Trophoblast cell (in vitro differentiated cells and primary cell): ENCODE data around the gene ETS1.

Experiments
- DNase-seq, 2 donors: peaks; one replicate each; pipeline ENCODE4 v3.0.0-alpha.2; 2016
- H2AFZ ChIP-seq: 2 replicates; pipeline ENCODE4 v1.6.1; 2013; ENCODE audit warnings: low read length, moderate library complexity, mild to moderate bottlenecking; ENCODE audit not compliant: insufficient read depth, poor library complexity
- H2AK5ac ChIP-seq: 2 replicates; pipeline ENCODE4 v1.6.1; 2013; ENCODE audit warnings: mild to moderate bottlenecking, low read length
- H2BK120ac ChIP-seq: 2 replicates; pipeline ENCODE4 v1.6.1; 2013; ENCODE audit warnings: low read length, mild to moderate bottlenecking, moderate library complexity; ENCODE audit not compliant: insufficient read depth, poor library complexity
- H2BK12ac ChIP-seq: 2 replicates; pipeline ENCODE4 v1.6.1; 2013; ENCODE audit warnings: mild to moderate bottlenecking, low read length, moderate library complexity
- H2BK5ac ChIP-seq: 2 replicates; pipeline ENCODE4 v1.6.1; 2013; ENCODE audit warnings: low read length, low read depth, moderate library complexity, mild to moderate bottlenecking; ENCODE audit not compliant: poor library complexity
- H3K14ac ChIP-seq: 2 replicates; pipeline ENCODE4 v1.6.1; 2013; ENCODE audit warnings: mild to moderate bottlenecking, low read length
- H3K18ac ChIP-seq: 2 replicates; pipeline ENCODE4 v1.6.1; 2013; ENCODE audit warnings: mild to moderate bottlenecking, low read length
- H3K23ac ChIP-seq: 2 replicates; pipeline ENCODE4 v1.6.1; 2013; ENCODE audit warnings: low read length
- H3K27ac ChIP-seq: 2 replicates; pipeline ENCODE4 v1.5.1; 2013; ENCODE audit warnings: low read depth, mild to moderate bottlenecking, inconsistent platforms, low read length, moderate library complexity
- H3K27me3 ChIP-seq: 2 replicates; pipeline ENCODE4 v1.6.1; 2013; ENCODE audit warnings: inconsistent platforms, mild to moderate bottlenecking, low read length, moderate library complexity; ENCODE audit not compliant: insufficient read depth
- H3K36me3 ChIP-seq, 2 experiments: 1 replicate in 1 of 2; 2 replicates in 1 of 2; pipeline ENCODE4 v1.6.1; 2013; ENCODE audit warnings: low read length in 2 of 2, mild to moderate bottlenecking in 2 of 2, moderate library complexity in 1 of 2; ENCODE audit not compliant: insufficient read depth in 2 of 2, control insufficient read depth in 1 of 2
- H3K4ac ChIP-seq: 2 replicates; pipeline ENCODE4 v1.6.1; 2013; ENCODE audit warnings: low read depth, mild to moderate bottlenecking, low read length, moderate library complexity
- H3K4me1 ChIP-seq, 2 experiments: 1 replicate in 1 of 2; 2 replicates in 1 of 2; pipeline ENCODE4 v1.6.1; 2013; ENCODE audit warnings: low read length in 2 of 2, mild to moderate bottlenecking in 2 of 2, moderate library complexity in 1 of 2; ENCODE audit not compliant: insufficient read depth in 2 of 2, control insufficient read depth in 1 of 2
- H3K4me2 ChIP-seq: 2 replicates; pipeline ENCODE4 v1.6.1; 2013; ENCODE audit warnings: inconsistent platforms, mild to moderate bottlenecking, low read length, moderate library complexity
- H3K4me3 ChIP-seq: 2 replicates; pipeline ENCODE4 v1.5.1; 2013; ENCODE audit warnings: mild to moderate bottlenecking, low read depth, low read length, inconsistent platforms
- H3K79me1 ChIP-seq: one replicate; pipeline ENCODE4 v1.6.1; 2013; ENCODE audit warnings: low read length
- H3K79me2 ChIP-seq: 2 replicates; pipeline ENCODE4 v1.6.1; 2013; ENCODE audit warnings: low read length, mild to moderate bottlenecking; ENCODE audit not compliant: control insufficient read depth, insufficient read depth, poor library complexity
- H3K9ac ChIP-seq: 2 replicates; pipeline ENCODE4 v1.6.1; 2013; ENCODE audit warnings: mild to moderate bottlenecking, low read length
- H3K9me3 ChIP-seq: 2 replicates; pipeline ENCODE4 v1.6.1; 2013; ENCODE audit warnings: low read depth, mild to moderate bottlenecking, control low read depth, inconsistent platforms, low read length; ENCODE audit not compliant: insufficient read depth
- H4K12ac ChIP-seq: 2 replicates; pipeline ENCODE4 v1.6.1; 2013; ENCODE audit warnings: low read depth, mild to moderate bottlenecking, low read length, moderate library complexity
- H4K8ac ChIP-seq: 2 replicates; pipeline ENCODE4 v1.6.1; 2013; ENCODE audit warnings: low read depth, mild to moderate bottlenecking, low read length, moderate library complexity
- H4K91ac ChIP-seq: one replicate; pipeline ENCODE4 v1.6.1; 2013; ENCODE audit warnings: low read depth, mild to moderate bottlenecking, low read length, moderate library complexity
- WGBS: extraction: QIAGEN DNeasy Blood & Tissue Kit; methylation state at CpG from one replicate; pipeline ENCODE4 v1.1.7; 2013; ENCODE audit warnings: missing lambda C conversion rate; ENCODE audit not compliant: insufficient read length, insufficient coverage; ENCODE audit errors: extremely low coverage; 5-methylcytosine and 5-hydroxymethylcytosine counted together

ETS1 gene

DNA sequence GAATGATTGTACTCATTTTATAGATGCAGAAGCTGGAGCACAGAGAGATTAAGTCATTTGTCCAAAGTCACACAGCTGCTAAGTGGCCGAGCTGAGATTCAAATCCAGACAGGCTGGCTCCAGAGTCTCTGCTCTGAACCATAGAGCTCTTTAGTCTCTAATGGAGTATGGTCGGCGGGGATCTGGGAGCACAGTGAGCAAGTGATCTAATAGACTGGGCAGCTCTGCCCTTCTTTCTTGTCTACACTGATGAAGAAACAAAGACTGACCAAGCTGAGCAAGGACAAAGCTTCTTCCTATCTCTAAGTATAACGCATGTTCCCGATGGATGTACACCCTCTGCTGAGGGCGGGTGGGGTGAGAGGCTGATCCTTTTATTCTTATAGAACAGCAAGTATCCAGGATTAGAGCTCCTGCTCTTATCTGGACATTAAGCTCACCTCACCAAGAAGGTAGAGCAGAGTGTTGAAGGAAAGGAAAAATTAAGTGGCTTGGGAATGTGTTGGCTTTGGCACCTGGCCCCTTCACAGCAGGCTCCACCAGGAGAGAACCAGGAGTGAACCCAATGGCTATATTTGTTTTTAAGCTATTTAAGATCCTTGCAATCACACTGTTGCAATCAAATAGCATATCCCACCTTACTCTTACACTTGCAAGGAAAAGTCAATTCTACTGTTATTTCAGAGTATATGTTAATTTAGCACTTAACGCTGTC is 68.7 kb downstream of the ETS1 start:
- no peak overlapping the region for H3K18ac ChIP-seq
- no CpG with 5 or more reads among the region's 7 CpGs for WGBS
- no peak overlapping the region for H3K4me3 ChIP-seq
- peaks cover 16% of the 10 kb centered on the region for H3K79me1 ChIP-seq
- H2BK120ac ChIP-seq = no peak overlapping the region
- no peak overlapping the region for H3K9ac ChIP-seq
- H4K91ac ChIP-seq = no peak overlapping the region
- peaks cover 23% of the 10 kb centered on the region for H3K79me2 ChIP-seq
- no peak overlapping the region for H2BK12ac ChIP-seq
- H3K27ac ChIP-seq = no peak overlapping the region
- DNase-seq = no peak
- H3K4me1 ChIP-seq = peaks cover 2 to 17% of the 10 kb centered on the region in 2 experiments
- H3K27me3 ChIP-seq = no peaks in the 10 kb centered on the region
- H3K9me3 ChIP-seq = no peaks in the 10 kb centered on the region
- no peak overlapping the region for H2BK5ac ChIP-seq
- H4K12ac ChIP-seq = no peak overlapping the region
- H3K4ac ChIP-seq = peak overlapping the region; percentile 43
- H3K23ac ChIP-seq = no peak overlapping the region
- H3K14ac ChIP-seq = no peak overlapping the region
- no peak overlapping the region for H4K8ac ChIP-seq
- H2AK5ac ChIP-seq = no peak overlapping the region
- H3K36me3 ChIP-seq = peaks cover 2% of the 10 kb centered on the region in 2 experiments
- no peak overlapping the region for H2AFZ ChIP-seq
- H3K4me2 ChIP-seq = peak overlapping the region; percentile 59

DNA sequence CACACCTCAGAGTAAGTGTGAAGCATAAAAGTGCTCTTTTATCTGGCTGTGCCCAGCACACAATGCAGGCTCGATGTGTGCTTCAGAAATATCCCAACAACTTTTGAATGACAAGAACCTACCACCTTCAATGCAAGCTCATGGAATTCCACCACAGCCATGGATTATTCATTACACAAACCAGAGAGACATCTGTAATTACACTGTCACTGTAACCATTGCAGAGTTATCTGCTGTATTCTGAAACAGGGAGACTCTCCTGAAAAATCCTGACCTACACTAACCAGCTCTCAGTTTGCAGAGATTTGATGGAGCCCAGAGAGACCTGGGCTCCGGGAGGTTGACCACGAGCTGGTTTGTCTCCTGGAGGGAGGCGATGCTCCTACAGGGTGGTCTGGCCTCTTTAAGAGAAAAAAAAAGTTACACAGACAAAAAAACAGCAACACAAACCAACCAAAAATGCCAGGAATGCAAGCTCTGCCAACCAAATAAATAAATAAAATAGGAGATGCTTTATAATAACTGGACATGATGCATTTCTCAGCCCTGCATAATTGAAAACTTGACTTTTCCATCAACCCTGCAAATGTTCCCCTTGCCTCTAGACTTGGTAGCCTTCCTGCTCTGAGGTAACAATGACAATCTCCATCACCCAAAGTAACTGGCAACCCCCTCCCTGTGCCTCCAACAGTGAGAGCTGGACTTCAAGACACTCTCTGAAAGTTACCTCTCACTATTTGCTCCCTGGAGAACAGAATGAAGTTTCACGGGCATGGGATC is 69.7 kb downstream of the ETS1 start:
- no peak overlapping the region for H4K91ac ChIP-seq
- H3K4me2 ChIP-seq = peak overlapping the region; percentile 46
- no peaks in the 10 kb centered on the region for H3K27me3 ChIP-seq
- H4K12ac ChIP-seq = no peak overlapping the region
- no peak overlapping the region for H3K9ac ChIP-seq
- no peaks in the 10 kb centered on the region for H3K9me3 ChIP-seq
- H3K4me3 ChIP-seq = no peak overlapping the region
- H2AK5ac ChIP-seq = no peak overlapping the region
- H2BK12ac ChIP-seq = no peak overlapping the region
- peaks cover 2 to 15% of the 10 kb centered on the region in 2 experiments for H3K4me1 ChIP-seq
- H3K18ac ChIP-seq = no peak overlapping the region
- no CpG with 5 or more reads among the region's 5 CpGs for WGBS
- no peak for DNase-seq
- H4K8ac ChIP-seq = no peak overlapping the region
- peak overlapping the region; percentile 47 for H3K4ac ChIP-seq
- no peak overlapping the region for H3K23ac ChIP-seq
- no peak overlapping the region for H3K27ac ChIP-seq
- no peak overlapping the region for H2BK120ac ChIP-seq
- H3K14ac ChIP-seq = no peak overlapping the region
- H2BK5ac ChIP-seq = no peak overlapping the region
- H2AFZ ChIP-seq = no peak overlapping the region
- peaks cover 12% of the 10 kb centered on the region for H3K79me1 ChIP-seq
- peaks cover 5 to 8% of the 10 kb centered on the region in 2 experiments for H3K36me3 ChIP-seq
- peaks cover 23% of the 10 kb centered on the region for H3K79me2 ChIP-seq

DNA sequence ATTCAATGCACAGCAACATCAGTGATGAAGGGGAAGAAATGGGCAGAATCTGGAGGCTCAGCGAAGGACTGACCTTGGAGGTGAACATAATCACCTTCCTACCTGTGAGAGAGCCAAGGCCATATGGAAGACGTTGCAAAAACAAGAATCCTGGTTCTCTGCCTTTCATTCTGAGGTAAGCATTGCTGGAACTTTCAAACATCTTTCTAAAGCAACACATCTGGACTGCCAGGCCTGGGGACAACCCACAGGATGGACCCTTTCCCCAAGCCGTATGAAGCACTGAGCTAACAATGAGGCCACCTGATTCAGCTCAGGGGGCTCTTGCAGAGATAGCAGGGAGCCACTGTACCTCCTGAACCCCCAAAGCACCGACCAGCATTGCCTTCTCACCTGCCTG is 70.5 kb downstream of the ETS1 start:
- no peak overlapping the region for H2AFZ ChIP-seq
- peaks cover 24% of the 10 kb centered on the region for H3K79me2 ChIP-seq
- peaks cover 2 to 14% of the 10 kb centered on the region in 2 experiments for H3K4me1 ChIP-seq
- H3K79me1 ChIP-seq = peaks cover 7% of the 10 kb centered on the region
- no peak overlapping the region for H3K18ac ChIP-seq
- H2AK5ac ChIP-seq = no peak overlapping the region
- no peak overlapping the region for H2BK5ac ChIP-seq
- no CpG with 5 or more reads among the region's 4 CpGs for WGBS
- no peaks in the 10 kb centered on the region for H3K9me3 ChIP-seq
- no peak overlapping the region for H3K27ac ChIP-seq
- H2BK12ac ChIP-seq = no peak overlapping the region
- H3K23ac ChIP-seq = no peak overlapping the region
- no peak overlapping the region for H4K91ac ChIP-seq
- no peak for DNase-seq
- no peak overlapping the region for H4K12ac ChIP-seq
- no peak overlapping the region for H3K4me2 ChIP-seq
- no peak overlapping the region for H3K4me3 ChIP-seq
- no peak overlapping the region for H4K8ac ChIP-seq
- no peak overlapping the region for H2BK120ac ChIP-seq
- peaks cover 9 to 13% of the 10 kb centered on the region in 2 experiments for H3K36me3 ChIP-seq
- peak overlapping the region; percentile 72 for H3K4ac ChIP-seq
- no peak overlapping the region for H3K9ac ChIP-seq
- no peak overlapping the region for H3K14ac ChIP-seq
- H3K27me3 ChIP-seq = no peaks in the 10 kb centered on the region

DNA sequence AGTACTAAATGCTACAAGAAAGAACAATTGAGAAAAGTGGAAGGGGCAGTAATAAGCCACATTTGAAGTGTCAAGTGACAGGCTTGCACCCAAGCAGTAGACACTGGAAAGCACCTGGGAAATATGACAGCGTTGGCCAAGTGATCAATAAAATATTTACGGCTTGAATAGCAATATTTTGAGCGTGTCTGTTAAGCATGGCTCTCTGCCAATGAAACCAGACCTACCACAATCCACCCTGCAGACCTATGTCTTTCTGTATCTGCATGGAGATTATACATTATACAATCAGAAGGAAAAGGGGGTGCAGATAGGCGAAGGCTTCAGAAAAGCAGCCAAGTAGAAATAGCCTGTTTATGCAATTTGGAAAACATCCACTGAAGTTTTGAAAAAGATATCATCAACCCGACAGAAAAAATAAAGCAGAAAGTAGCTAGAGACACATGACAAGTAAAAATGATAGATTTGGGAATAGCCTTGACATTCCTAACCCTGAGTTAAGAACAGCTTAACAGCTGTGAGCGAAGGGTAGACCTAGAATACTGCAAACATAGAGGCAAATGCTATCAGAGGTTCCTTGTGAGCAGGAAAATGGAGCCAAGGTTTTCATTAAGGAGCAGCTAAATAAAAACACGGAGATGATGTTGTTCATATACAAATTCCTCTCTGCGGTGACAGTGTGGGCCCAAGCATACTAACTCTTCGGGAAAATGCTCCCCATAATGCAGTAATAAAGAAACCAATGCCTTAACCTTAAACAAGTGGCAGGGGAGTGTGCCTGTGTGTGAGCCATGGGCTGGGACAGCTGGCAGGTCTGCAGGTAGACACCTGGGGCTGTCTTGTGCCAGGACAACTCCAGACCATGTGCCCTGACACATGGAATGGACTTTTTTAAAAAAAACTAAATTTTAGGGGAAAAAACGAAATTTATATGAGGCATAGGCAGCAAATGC is 71.3 kb downstream of the ETS1 start:
- Histone ChIP-seq H3K18ac (no peak overlapping the region), H4K91ac (no peak overlapping the region)

More for the DNA sequence above, 71.3 kb downstream of the ETS1 start:
- no peak overlapping the region for H2AFZ ChIP-seq
- H3K27ac ChIP-seq = no peak overlapping the region
- H3K23ac ChIP-seq = no peak overlapping the region
- H3K79me1 ChIP-seq = no peaks in the 10 kb centered on the region
- H3K14ac ChIP-seq = no peak overlapping the region
- no peak for DNase-seq
- H3K4ac ChIP-seq = peak overlapping the region; percentile 80
- H3K9me3 ChIP-seq = no peaks in the 10 kb centered on the region
- no peak overlapping the region for H2BK12ac ChIP-seq
- no CpG with 5 or more reads among the region's 10 CpGs for WGBS
- no peaks in the 10 kb centered on the region for H3K27me3 ChIP-seq
- H4K8ac ChIP-seq = no peak overlapping the region
- H3K36me3 ChIP-seq = peaks cover 9 to 13% of the 10 kb centered on the region in 2 experiments
- H2BK5ac ChIP-seq = no peak overlapping the region
- no peak overlapping the region for H3K4me3 ChIP-seq
- H3K4me1 ChIP-seq = peaks cover 2 to 14% of the 10 kb centered on the region in 2 experiments
- no peak overlapping the region for H2BK120ac ChIP-seq
- H3K79me2 ChIP-seq = peaks cover 18% of the 10 kb centered on the region
- H2AK5ac ChIP-seq = no peak overlapping the region
- H3K4me2 ChIP-seq = no peak overlapping the region
- H4K12ac ChIP-seq = no peak overlapping the region
- H3K9ac ChIP-seq = no peak overlapping the region
